NCI-H748 treated with DMSO at 0.1 percent for 48 hours (cell line): ENCODE measurements around the gene DNM1L.
"Not testable (repeated sequence)": the region's sequence is repeated elsewhere in the genome, so short reads cannot be mapped to it uniquely, and the experiment has no call there.

ENCODE experiments used
- DNase-seq: peaks from one replicate; lab custom pipeline; 2025; lab: John Stamatoyannopoulos, UW

DNM1L gene

GRCh38 chr12:32697445-32697844 is 18.3 kb downstream of the DNM1L start:
- no peak for DNase-seq

GRCh38 chr12:32698285-32698684 is 19.2 kb downstream of the DNM1L start:
- peak; percentile 72 for DNase-seq

- not testable (repeated sequence) for DNase-seq
These were observed 20.3 kb downstream of the DNM1L start for GRCh38 chr12:32699437-32699836.

- no peak for DNase-seq
These were observed 23.4 kb downstream of the DNM1L start for GRCh38 chr12:32702473-32702872.

- no peak for DNase-seq
These were observed 23.8 kb downstream of the DNM1L start for GRCh38 chr12:32702946-32703345.

- no peak for DNase-seq
These were observed 26.7 kb downstream of the DNM1L start for GRCh38 chr12:32705783-32706182.

GRCh38 chr12:32706335-32707024 is 27.4 kb downstream of the DNM1L start:
- no peak for DNase-seq

- DNase-seq, result no peak
These were observed 29.8 kb downstream of the DNM1L start for GRCh38 chr12:32708926-32709325.

- no peak for DNase-seq
These were observed 35.7 kb downstream of the DNM1L start for GRCh38 chr12:32714772-32715171.

GRCh38 chr12:32718926-32719325 is 39.8 kb downstream of the DNM1L start:
- DNase-seq, result no peak

- not testable (repeated sequence) for DNase-seq
These were observed 46.2 kb downstream of the DNM1L start for GRCh38 chr12:32725308-32725707.

- no peak for DNase-seq
These were observed 47.2 kb downstream of the DNM1L start for GRCh38 chr12:32726286-32726685.

- DNase-seq, result no peak
These were observed 48.1 kb downstream of the DNM1L start for GRCh38 chr12:32727237-32727636.

GRCh38 chr12:32734952-32735351 is 55.9 kb downstream of the DNM1L start:
- no peak for DNase-seq

- DNase-seq, result no peak
These were observed 57.3 kb downstream of the DNM1L start for GRCh38 chr12:32736445-32736844.

- no peak for DNase-seq
These were observed 58.6 kb downstream of the DNM1L start for GRCh38 chr12:32737715-32738114.

GRCh38 chr12:32739279-32739678 is 60.2 kb downstream of the DNM1L start:
- no peak for DNase-seq

- no peak for DNase-seq
These were observed 63.0 kb downstream of the DNM1L start for GRCh38 chr12:32742133-32742532.

- DNase-seq, result no peak
These were observed 64.2 kb downstream of the DNM1L start for GRCh38 chr12:32743264-32743663.

- no peak for DNase-seq
These were observed 74.5 kb downstream of the DNM1L start for GRCh38 chr12:32753605-32754004.

GRCh38 chr12:32754111-32754510 is 75.0 kb downstream of the DNM1L start:
- no peak for DNase-seq

- DNase-seq, result peak; percentile 89
These were observed 76.1 kb downstream of the DNM1L start for GRCh38 chr12:32755051-32755653.

- DNase-seq, result peak; percentile 99
These were observed 76.8 kb downstream of the DNM1L start, which contains the start of gene YARS2 for GRCh38 chr12:32755654-32756475. Gene YARS2 (minus strand): TSS chr12:32755897. CDS start chr12:32755874, 23 bp downstream.
